Motor neuron (in vitro differentiated cells): ENCODE data around the gene GDI1. TPM values are rescaled to one million over a fixed set of nuclear protein-coding genes. Genes with fewer than 3 reads are reported as not detected.
"Not testable (repeated sequence)": the region's sequence is repeated elsewhere in the genome, so short reads cannot be mapped to it uniquely, and the experiment has no call there.

ENCODE experiments used
- ATAC-seq, 8 experiments: fragments of 200-7000 bp; cut with Tn5 transposase; replicated peaks in 6 of 8; 2 replicates each; pipeline ENCODE4 v1.8.0; 2021; ENCODE audit warnings: mild to moderate bottlenecking in 8 of 8, moderate library complexity in 8 of 8
- H3K27ac ChIP-seq, 2 donors: fragments of 250-450 bp; sonication (Bioruptor Pico); 2 replicates each; pipeline ENCODE4 v1.9.0; 2021; ENCODE audit warnings: antibody characterized with exemption in 2 of 2, mild to moderate bottlenecking in 2 of 2, moderate library complexity in 1 of 2
- H3K4me1 ChIP-seq, 2 donors: fragments of 250-450 bp; sonication (Bioruptor Pico); replicated peaks in 1 of 2; 2 replicates each; pipeline ENCODE4 v1.6.1; 2021; ENCODE audit warnings: antibody characterized with exemption in 2 of 2, mild to moderate bottlenecking in 2 of 2, moderate library complexity in 1 of 2
- H3K4me3 ChIP-seq, 5 donors: fragments of 250-450 bp; sonication (Bioruptor Pico); 2 replicates each; pipeline ENCODE4 v1.9.0; 2021; ENCODE audit warnings: antibody characterized with exemption in 5 of 5, mild to moderate bottlenecking in 5 of 5, moderate library complexity in 4 of 5
- WGBS, 10 experiments: fragments of 450-650 bp; shearing (Covaris generic); methylation state at CpG; one replicate each; pipeline ENCODE4 v1.0.0; 2022; 5-methylcytosine and 5-hydroxymethylcytosine counted together
- in situ Hi-C, 9 experiments: fragments of 400-800 bp; cut with MboI; loops; one replicate each; pipeline ENCODE4 v1.15.0; 2021; ENCODE audit warnings: low sequenced_read_pairs in 9 of 9, low pct_unique_long_range_greater_than_20kb in 2 of 9; ENCODE audit not compliant: unreplicated experiment in 9 of 9
- total RNA-seq, 8 experiments: library from RNA; unstranded; fragments of 300-600 nt; gene quantifications; 2 replicates each; pipeline versions ENCODE4 v1.2.3 to v1.2.4, GENCODE V29; 2022

Gene GDI1
- 100 to 1,000 TPM in 6 of 8 experiments, 10 to 100 TPM in 2; 59.0 to 379 (median 254) TPM for total RNA-seq

- peak; percentile 53 to 78 (median 66) for ATAC-seq
- Histone ChIP-seq H3K4me1 (peaks cover 2 to 16% of the 10 kb centered on the region in 2 donors), H3K4me3 (peak within 1 kb of the TSS; percentile 72 to 95 (median 88)), H3K27ac (peak within 1 kb of the TSS; percentile 100)
- 0% methylated on average over 2 of the region's 93 CpGs; no CpG with 5 or more reads in 9 of the 10 experiments for WGBS, 10 experiments
- in situ Hi-C loops, result no loop called here
Observed at GRCh38 chrX:154436983-154437752, at the start of gene GDI1. TSS of gene GDI1 (plus strand) at chrX:154437154. CDS start at chrX:154437255, 101 bp downstream.

DNA sequence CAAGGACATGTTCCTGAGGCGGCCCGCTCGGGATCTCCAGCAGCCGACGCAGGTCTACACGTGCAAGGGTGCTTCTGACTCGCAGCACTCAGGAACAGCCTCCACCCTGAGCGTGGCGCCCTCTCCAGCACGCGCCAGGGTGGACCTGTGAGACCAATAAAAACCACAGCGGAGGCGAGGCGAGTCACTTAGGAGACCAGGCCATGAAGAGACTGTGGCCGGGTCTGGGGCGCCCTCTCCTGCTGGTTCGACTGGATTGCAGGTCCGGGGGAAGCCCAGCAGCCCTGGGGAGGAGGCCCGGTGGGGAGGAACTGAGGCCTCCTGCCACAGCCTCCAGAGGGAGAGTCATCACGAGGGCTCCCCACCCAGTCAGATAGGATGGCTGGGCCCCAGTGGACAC, 48.9 kb upstream of the GDI1 start:
- no CpG with 5 or more reads among the region's 20 CpGs for WGBS, 10 experiments
- H3K4me1 ChIP-seq, H3K27ac ChIP-seq, in situ Hi-C loops, H3K4me3 ChIP-seq: not testable (repeated sequence)
- ATAC-seq, result peak; percentile 1 to 33 (median 16)

GRCh38 chrX:154388649-154389048, 48.3 kb upstream of the GDI1 start:
- H3K4me1 ChIP-seq, ATAC-seq: not testable (repeated sequence)
- WGBS, 10 experiments, result no CpG with 5 or more reads among the region's 16 CpGs

DNA sequence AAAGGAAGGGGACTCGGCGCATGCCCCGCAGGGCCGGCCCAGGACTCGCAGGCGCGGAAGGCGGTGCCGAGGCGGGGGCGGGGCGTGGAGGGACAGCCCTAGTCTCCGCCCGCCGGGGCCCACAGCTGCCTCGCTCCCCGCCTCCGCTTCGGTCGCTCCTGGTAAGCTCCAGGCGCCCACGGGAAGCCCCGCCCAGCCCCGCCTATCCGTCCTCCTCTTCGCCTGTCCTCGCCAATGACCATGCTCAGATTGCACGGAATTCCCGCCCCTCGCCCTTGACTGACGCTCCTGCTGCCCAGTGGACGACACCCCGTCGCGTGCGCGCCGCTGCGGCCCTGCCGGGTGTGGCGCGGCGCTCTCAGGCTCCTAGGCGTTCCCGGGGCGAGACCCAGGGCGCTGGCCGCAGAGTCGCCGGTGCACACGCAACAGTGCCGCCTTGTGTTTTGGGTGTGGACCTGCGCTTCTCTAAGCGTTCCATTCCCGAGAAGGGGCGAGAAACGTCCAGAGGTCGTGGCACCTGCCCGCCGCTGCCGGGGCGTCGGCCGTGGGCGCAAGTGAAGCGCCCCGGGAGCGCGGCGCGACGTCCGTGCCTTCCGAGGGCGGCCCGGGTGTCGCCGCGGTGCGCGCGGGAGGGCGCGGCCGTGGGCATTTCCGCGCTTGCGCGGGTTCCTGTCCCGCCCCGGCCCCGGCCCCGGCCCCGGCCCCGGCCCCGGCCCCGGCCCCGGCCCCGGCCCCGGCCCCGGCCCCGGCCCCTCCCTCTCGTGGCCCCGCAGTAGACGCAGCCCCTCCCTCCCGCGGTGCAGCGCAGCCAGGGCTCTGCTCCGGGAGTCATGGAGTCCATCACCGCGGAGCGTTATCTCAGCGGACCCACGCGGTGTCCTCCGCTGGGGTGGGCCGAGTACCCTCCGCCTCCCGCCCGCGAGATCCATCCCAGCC, 46.9 kb upstream of the GDI1 start:
- in situ Hi-C loops, H3K4me1 ChIP-seq: not testable (repeated sequence)
- Histone ChIP-seq H3K4me3 (peak overlapping the region in 3 of 5 donors; percentile 25 to 65 (median 46)), H3K27ac (peak overlapping the region in 1 of 2 donors; percentile 97)
- peak; percentile 77 to 85 (median 82) for ATAC-seq
- no CpG with 5 or more reads among the region's 121 CpGs for WGBS, 10 experiments

More at GRCh38 chrX:154388649-154389048, 48.3 kb upstream of the GDI1 start:
- in situ Hi-C loops, H3K4me3 ChIP-seq, H3K27ac ChIP-seq: not testable (repeated sequence)

DNA sequence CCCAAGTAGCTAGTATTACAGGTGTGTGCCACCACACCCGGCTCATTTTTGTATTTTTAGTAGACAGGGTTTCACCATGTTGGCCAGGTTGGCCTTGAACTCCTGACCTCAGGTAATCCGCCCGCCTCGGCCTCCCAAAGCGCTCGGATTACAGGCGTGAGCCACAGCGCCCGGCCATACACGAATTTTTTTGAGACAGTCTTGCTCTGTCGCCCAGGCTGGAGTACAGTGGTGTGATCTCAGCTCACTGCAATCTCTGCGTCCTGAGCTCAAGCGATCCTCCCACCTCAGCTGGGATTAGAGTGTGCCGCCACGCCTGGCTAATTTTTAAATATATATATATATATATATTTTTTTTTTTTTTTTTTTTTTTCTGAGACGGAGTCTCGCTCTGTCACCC, 40.6 kb upstream of the GDI1 start:
- WGBS, 10 experiments, result 61 to 100% (median 75%) methylated on average over 2 to 14 of the region's 17 CpGs; no CpG with 5 or more reads in 7 of the 10 experiments
- in situ Hi-C loops, ATAC-seq: not testable (repeated sequence)
- Histone ChIP-seq H3K4me1 (peaks cover 14 to 18% of the 10 kb centered on the region in 2 donors), H3K4me3 (peak overlapping the region in 3 of 5 donors; percentile 76 to 86 (median 84)), H3K27ac (peak overlapping the region in 1 of 2 donors; percentile 99)

- Histone ChIP-seq H3K27ac (peak overlapping the region; percentile 99), H3K4me1 (peaks cover 14 to 18% of the 10 kb centered on the region in 2 donors), H3K4me3 (peak overlapping the region; percentile 58 to 86 (median 76))
- WGBS, 10 experiments, result 0 to 100% (median 47%) methylated on average over 1 to 8 of the region's 53 CpGs; no CpG with 5 or more reads in 7 of the 10 experiments
- in situ Hi-C loops, result no loop called here
- peak; percentile 40 to 80 (median 71) for ATAC-seq
Observed at GRCh38 chrX:154396973-154397887, 39.7 kb upstream of the GDI1 start.

- ATAC-seq, result peak; percentile 38 to 88 (median 81)
- in situ Hi-C loops, result no loop called here
- H3K4me3 ChIP-seq, result peak within 1 kb of the TSS; percentile 58 to 86 (median 76)
- 0 to 43% (median 0%) methylated on average over 1 to 11 of the region's 69 CpGs; no CpG with 5 or more reads in 7 of the 10 experiments for WGBS, 10 experiments
- H3K4me1 ChIP-seq, result peaks cover 14 to 18% of the 10 kb centered on the region in 2 donors
- H3K27ac ChIP-seq, result peak within 1 kb of the TSS; percentile 99
Observed at GRCh38 chrX:154397888-154398667, 38.9 kb upstream of the GDI1 start, which contains the start of gene RPL10. TSS of gene RPL10 (plus strand) at chrX:154398377. CDS start at chrX:154398520, 143 bp downstream.

DNA sequence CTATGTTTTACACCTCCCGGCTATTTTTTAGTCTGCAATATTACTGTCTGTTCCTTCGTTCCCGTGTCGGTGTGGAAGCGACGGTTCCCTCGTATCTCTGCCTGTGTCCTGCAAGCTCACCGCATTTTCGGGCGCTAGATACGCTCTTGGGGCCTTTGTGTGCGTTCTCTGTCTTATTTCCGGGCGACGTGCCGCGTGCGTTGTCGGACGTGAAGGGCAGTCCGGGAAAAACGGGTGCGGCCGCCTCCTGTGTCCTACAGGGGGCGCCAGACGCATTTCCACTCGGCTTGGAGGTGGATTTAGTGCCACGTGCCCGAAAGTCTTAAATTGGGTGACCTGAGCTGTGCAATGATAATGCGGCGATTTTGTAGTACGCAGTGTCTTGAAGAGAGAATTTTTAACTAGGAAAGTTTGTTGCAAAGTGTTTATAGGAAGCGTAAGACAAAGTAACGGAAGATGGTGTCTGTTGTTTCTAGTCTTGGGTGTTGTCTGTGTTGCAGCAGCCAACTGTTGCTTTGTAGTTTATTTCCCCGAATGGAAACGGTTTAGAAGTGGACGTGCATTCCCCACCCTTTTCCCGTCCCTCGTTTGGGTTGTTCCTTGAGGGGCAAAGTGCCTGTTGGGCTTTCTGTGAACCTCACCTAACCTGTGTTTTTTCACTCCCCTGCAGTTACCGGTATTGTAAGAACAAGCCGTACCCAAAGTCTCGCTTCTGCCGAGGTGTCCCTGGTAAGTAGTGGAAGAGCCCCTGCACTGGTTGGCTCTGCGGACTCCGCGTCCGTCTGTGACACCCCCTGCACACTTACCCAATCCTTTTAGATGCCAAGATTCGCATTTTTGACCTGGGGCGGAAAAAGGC, 38.1 kb upstream of the GDI1 start:
- 0 to 35% (median 19%) methylated on average over 6 to 40 of the region's 49 CpGs; no CpG with 5 or more reads in 6 of the 10 experiments for WGBS, 10 experiments
- Histone ChIP-seq H3K4me1 (peaks cover 14 to 18% of the 10 kb centered on the region in 2 donors), H3K27ac (peak overlapping the region; percentile 99), H3K4me3 (peak overlapping the region; percentile 58 to 86 (median 76))
- peak in 2 of 8 experiments; percentile 0 to 1 for ATAC-seq
- in situ Hi-C loops, result no loop called here

- H3K4me1 ChIP-seq, result peaks cover 14 to 18% of the 10 kb centered on the region in 2 donors
- ATAC-seq, result no peak
- peak overlapping the region; percentile 58 to 86 (median 76) for H3K4me3 ChIP-seq
- peak overlapping the region in 1 of 2 donors; percentile 99 for H3K27ac ChIP-seq
- WGBS, 10 experiments, result 47 to 50% methylated on average over 1 to 5 of the region's 14 CpGs; no CpG with 5 or more reads in 8 of the 10 experiments
- in situ Hi-C loops, result no loop called here
Observed at GRCh38 chrX:154399527-154400368, 37.2 kb upstream of the GDI1 start.

GRCh38 chrX:154400369-154400817, 36.6 kb upstream of the GDI1 start:
- 67% methylated on average over 1 of the region's 6 CpGs; no CpG with 5 or more reads in 9 of the 10 experiments for WGBS, 10 experiments
- H3K27ac ChIP-seq, in situ Hi-C loops, H3K4me3 ChIP-seq, ATAC-seq: not testable (repeated sequence)
- peaks cover 14 to 18% of the 10 kb centered on the region in 2 donors for H3K4me1 ChIP-seq
